Ectodermal cell (in vitro differentiated cells): ENCODE measurements around the gene SPECC1L.

Experiments used
- H3K27ac ChIP-seq: 2 replicates; pipeline ENCODE4 v1.7.0; 2013; ENCODE audit warnings: mild to moderate bottlenecking, low read depth, low read length; ENCODE audit not compliant: insufficient read depth, poor library complexity, severe bottlenecking
- H3K27me3 ChIP-seq: 2 replicates; pipeline ENCODE4 v1.7.0; 2013; ENCODE audit warnings: mild to moderate bottlenecking, low read length; ENCODE audit not compliant: insufficient read depth, control insufficient read depth, poor library complexity, severe bottlenecking
- H3K36me3 ChIP-seq: one replicate; pipeline ENCODE4 v1.7.0; 2013; ENCODE audit warnings: low read length; ENCODE audit not compliant: control insufficient read depth, insufficient read depth
- H3K4me1 ChIP-seq: one replicate; pipeline ENCODE4 v1.7.0; 2013; ENCODE audit warnings: low read length; ENCODE audit not compliant: control insufficient read depth, insufficient read depth
- H3K4me3 ChIP-seq: 2 replicates; pipeline ENCODE4 v1.7.0; 2013; ENCODE audit warnings: low read depth, low read length, control low read depth; ENCODE audit not compliant: insufficient read depth
- H3K9me3 ChIP-seq: 2 replicates; pipeline ENCODE4 v1.7.0; 2013; ENCODE audit warnings: mild to moderate bottlenecking, low read length, moderate library complexity; ENCODE audit not compliant: control insufficient read depth
- WGBS, 2 experiments: methylation state at CpG; one replicate each; pipeline ENCODE4 v1.1.7; 2013; ENCODE audit warnings: missing lambda C conversion rate in 2 of 2; 5-methylcytosine and 5-hydroxymethylcytosine counted together

Gene SPECC1L

DNA sequence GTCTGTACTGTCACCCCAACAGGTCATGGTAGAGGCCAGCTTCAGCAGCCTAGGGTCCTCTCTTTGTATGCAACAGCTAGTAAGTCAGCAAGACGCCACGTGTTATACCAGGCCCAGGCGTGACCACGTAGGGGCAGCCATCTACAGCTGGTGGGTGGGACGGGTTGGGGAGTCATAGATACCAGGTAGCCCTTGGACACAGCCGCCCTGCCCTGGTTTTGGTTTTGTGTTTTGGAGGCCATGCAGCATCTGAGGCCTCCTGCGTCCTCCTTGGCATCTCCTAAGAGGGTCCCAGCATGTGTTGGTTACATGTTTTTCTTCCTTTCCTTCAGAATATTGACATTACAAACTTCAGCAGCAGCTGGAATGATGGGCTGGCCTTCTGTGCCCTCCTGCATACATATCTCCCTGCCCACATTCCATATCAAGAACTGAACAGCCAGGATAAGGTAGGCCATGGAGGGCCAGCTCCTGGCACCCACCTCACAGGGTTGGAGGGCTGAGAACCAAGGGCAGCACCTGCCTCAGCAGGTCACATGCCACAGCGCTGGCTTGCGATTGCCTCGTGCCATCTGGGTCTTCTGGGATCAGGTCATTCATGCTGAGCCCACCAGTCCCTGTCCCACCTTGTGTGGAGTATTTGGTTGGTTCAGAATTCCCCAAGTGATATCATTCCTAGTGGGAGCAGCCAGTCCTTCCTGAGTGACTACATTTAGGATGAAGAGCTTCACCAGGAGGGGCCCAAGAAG lies 140.8 kb downstream of the SPECC1L start:
- H3K9me3 ChIP-seq = no peaks in the 10 kb centered on the region
- H3K27me3 ChIP-seq = no peaks in the 10 kb centered on the region
- no peaks in the 10 kb centered on the region for H3K36me3 ChIP-seq
- no peaks in the 10 kb centered on the region for H3K4me1 ChIP-seq
- WGBS, 2 experiments = 97% methylated on average over 10 of the region's 10 CpGs
- no peak overlapping the region for H3K27ac ChIP-seq
- H3K4me3 ChIP-seq = no peak overlapping the region

DNA sequence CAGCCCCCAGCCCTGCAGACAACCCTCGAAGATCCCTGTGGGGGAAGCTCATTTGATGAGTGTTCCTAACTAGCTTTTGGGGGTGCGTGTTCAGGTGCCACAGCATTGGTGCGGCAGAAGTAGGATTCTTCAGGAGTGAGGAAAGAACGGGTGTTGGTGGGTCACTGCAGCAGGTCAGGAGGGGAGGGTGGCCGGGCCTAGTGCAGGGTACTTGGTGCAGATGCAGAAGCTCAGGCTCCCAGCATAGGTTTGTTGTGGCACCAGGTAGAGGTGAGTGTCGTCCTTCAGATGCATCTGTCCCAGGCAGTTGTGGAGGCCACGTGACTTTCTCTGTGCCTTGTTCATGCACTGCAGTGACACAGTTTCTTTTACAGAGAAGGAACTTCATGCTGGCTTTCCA lies 141.6 kb downstream of the SPECC1L start:
- H3K36me3 ChIP-seq = no peaks in the 10 kb centered on the region
- H3K4me1 ChIP-seq = no peaks in the 10 kb centered on the region
- no peaks in the 10 kb centered on the region for H3K9me3 ChIP-seq
- no peak overlapping the region for H3K4me3 ChIP-seq
- H3K27me3 ChIP-seq = no peaks in the 10 kb centered on the region
- WGBS, 2 experiments = 80 to 83% methylated on average over 7 of the region's 7 CpGs
- H3K27ac ChIP-seq = no peak overlapping the region

DNA sequence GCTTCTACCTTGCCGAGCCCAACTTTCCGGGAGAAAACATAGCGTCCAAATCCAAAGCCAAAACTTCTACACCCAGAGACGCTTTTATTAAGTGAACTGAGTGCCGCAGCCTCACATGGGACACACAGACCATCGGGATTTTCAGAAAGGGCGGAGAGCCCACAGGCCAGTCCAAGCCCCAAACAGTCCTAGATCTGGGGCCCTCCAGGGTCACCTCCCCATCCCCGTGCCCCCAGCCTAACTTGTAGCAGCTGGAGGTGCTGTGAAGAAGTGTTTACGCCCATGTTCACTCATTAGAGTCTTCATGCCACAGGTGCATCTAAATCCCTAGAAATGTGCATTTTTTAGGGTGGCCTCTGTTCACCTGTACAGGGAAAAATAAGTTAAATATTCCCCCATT lies 142.6 kb downstream of the SPECC1L start:
- 94 to 96% methylated on average over 9 of the region's 9 CpGs for WGBS, 2 experiments
- no peak overlapping the region for H3K27ac ChIP-seq
- H3K4me3 ChIP-seq = no peak overlapping the region
- H3K9me3 ChIP-seq = no peaks in the 10 kb centered on the region
- no peaks in the 10 kb centered on the region for H3K27me3 ChIP-seq
- H3K4me1 ChIP-seq = no peaks in the 10 kb centered on the region
- H3K36me3 ChIP-seq = no peaks in the 10 kb centered on the region

DNA sequence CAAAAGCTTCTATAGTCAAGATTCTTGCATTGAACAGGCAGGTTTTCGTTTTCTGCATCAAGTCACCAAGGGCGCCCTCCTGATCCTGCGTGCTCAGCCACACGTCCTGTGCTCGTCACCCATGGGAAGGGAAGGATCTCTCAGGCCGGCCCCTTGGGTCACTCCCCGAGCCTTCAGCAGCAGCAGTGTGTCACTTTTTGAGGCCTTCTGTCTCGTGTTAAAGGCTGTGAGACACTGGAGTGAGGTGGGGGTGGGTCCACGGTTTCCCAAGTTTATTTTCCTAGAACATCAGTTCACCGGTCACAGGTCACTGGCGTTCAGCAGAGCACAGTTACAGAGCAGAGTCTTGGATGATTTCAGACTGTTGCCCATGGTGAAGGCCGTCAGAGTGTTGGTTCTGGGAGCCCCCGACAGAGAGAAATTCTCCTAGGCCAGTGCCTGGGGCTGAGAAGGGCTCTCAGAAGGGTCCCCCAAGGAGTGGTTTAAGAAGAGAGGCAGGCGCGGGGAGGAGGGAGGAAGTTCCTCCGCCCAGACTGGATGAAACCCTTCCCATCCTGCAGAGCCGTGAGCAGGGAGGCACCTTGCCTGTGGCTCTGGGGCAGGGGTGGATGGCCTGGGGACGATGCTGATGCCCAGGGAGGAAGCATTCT lies 143.2 kb downstream of the SPECC1L start:
- Histone ChIP-seq H3K9me3 (no peaks in the 10 kb centered on the region), H3K4me3 (no peak overlapping the region), H3K4me1 (peaks cover 1% of the 10 kb centered on the region), H3K36me3 (no peaks in the 10 kb centered on the region), H3K27ac (no peak overlapping the region), H3K27me3 (no peaks in the 10 kb centered on the region)
- 95% methylated on average over 18 of the region's 18 CpGs for WGBS, 2 experiments

DNA sequence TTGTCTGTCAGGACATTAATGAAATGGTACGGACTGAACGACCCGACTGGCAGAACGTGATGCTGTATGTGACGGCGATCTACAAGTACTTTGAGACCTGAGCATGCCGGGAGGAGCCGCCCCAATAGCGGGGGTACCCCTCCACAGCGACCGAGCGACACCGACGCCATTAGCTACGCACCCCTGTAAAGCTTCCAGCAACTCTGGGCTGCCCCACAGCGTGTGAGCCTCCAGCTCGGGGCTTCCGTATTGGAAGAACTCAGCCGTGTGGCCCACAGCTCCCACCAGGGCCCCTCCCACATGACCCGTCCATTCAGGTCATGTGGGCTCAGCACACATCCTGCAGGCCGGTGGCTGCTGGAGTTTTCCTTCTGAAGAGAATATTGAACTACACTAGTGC lies 143.9 kb downstream of the SPECC1L start:
- WGBS, 2 experiments = 94 to 96% methylated on average over 21 of the region's 21 CpGs
- Histone ChIP-seq H3K9me3 (no peaks in the 10 kb centered on the region), H3K4me1 (peaks cover 8% of the 10 kb centered on the region), H3K4me3 (no peak overlapping the region), H3K27ac (no peak overlapping the region), H3K36me3 (no peaks in the 10 kb centered on the region), H3K27me3 (no peaks in the 10 kb centered on the region)

DNA sequence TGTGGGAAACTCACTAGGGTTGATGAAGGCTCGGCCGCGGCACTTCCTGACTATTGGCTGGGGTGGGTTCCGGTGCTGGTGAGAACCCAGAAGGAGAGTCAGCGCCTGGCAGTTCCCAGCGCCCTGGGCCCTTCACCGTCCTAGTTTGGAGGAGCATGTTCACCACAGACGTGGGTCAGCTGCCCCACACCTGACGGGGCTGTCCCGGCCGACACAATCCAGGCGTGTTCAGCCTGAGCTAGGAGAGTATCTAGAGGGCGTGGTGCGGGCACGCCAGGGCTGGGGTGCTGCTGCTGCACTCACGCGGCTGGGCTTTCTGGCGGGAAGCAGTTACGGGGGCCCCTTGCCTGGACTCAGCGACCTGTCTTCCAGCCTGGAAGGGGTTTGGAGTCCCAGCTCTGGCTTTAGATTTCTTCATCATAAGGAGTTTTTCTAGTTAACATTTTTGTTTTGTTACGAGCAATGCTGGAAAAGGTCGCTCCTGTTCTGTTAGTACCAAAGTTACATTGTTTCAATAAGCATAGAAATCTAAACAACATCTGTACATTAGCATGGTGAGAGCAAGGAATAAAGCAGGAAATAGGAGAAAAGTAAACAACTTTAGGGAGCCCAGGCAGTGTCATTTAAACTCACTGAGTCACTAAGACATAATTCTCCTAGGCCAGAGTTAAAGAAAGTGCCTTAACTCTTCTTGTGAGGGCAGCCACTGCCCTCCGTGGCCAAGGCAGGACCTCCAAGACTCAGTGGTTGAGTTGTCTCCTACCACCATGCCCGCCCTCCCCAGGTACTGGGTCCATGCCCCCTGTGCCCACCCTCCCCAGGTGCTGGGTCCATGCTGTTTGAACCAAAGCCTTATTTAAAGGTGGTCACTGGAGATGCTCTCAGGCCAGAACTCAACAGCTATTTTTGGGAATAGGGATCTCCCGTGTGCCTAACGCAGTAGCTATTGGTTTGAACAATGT lies 144.6 kb downstream of the SPECC1L start:
- 92% methylated on average over 26 of the region's 26 CpGs for WGBS, 2 experiments
- Histone ChIP-seq H3K9me3 (no peaks in the 10 kb centered on the region), H3K4me3 (no peak overlapping the region), H3K36me3 (no peaks in the 10 kb centered on the region), H3K4me1 (peaks cover 15% of the 10 kb centered on the region), H3K27ac (no peak overlapping the region), H3K27me3 (no peaks in the 10 kb centered on the region)

DNA sequence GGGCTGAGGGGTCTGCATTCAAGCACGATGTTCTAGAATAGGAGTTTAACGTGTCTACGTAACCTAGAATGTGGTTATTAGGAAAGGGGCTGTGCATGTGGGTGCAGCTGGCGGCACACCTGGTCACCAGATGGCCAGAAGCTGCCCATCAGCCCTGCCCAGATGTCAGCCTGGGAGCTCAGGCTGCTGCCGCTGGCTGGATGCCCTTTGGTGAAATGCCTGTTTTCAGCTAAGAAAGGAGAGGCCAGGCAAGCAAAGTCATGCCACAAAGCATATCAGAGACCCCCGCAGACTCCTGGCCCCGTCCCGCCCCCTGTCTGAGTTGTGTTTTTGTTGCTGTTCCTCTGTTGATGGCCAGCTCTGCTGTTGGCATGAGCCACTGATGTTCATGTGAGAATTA lies 145.5 kb downstream of the SPECC1L start:
- Histone ChIP-seq H3K27ac (no peak overlapping the region), H3K36me3 (no peaks in the 10 kb centered on the region), H3K27me3 (no peaks in the 10 kb centered on the region), H3K4me3 (no peak overlapping the region), H3K9me3 (no peaks in the 10 kb centered on the region), H3K4me1 (peaks cover 19% of the 10 kb centered on the region)
- WGBS, 2 experiments = 95 to 97% methylated on average over 8 of the region's 8 CpGs

DNA sequence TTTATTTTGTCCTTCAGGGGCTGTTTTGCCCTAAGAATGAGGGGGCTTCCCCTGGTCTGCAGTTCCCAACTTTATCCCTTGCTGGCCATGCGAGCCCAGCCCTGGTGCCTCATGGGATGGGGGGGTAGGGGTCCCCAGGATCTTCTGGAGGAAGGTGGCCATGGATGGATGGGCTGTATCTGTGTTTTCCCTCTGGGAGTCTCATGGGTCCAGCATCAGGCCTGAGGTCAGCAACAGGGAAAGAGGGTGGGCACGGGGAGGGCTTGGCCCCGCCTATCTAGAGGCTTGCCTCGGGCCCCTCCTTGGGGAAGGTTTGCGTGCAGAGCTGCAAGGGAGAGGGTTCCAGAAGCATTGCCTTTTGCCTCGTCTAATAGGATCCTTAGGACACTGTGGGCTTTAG lies 146.0 kb downstream of the SPECC1L start:
- WGBS, 2 experiments = 88 to 90% methylated on average over 6 of the region's 6 CpGs
- no peak overlapping the region for H3K4me3 ChIP-seq

DNA sequence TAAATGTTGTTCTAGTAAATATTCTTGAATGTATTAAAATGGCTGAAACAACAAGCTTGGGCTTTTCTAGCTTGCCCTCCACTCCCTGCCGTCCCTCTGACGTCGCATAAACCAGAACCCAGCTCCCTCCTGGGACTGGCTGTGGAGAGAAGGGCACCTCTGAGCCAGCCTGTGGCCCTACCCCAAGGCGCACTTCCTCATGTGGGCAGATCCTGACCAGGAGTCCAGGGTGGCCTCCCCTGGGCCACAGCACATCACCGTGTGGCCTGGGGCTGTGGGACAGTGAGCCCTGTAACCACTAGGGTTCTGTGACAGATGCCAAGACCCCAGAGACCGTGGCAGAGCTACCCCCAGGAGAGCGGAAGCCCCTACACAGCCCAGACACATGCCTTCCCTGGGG lies 146.6 kb downstream of the SPECC1L start:
- Histone ChIP-seq H3K27ac (no peak overlapping the region), H3K36me3 (no peaks in the 10 kb centered on the region), H3K9me3 (no peaks in the 10 kb centered on the region), H3K27me3 (peaks cover under 1% of the 10 kb centered on the region), H3K4me3 (no peak overlapping the region), H3K4me1 (peaks cover 19% of the 10 kb centered on the region)
- 95% methylated on average over 7 of the region's 7 CpGs for WGBS, 2 experiments

More for the DNA sequence above, 146.0 kb downstream of the SPECC1L start:
- Histone ChIP-seq H3K9me3 (no peaks in the 10 kb centered on the region), H3K36me3 (no peaks in the 10 kb centered on the region), H3K27me3 (no peaks in the 10 kb centered on the region), H3K27ac (no peak overlapping the region), H3K4me1 (peaks cover 19% of the 10 kb centered on the region)
